Glutamatergic neuron (in vitro differentiated cells): ENCODE measurements around the gene ZNF469. TPM values are rescaled to one million over a fixed set of nuclear protein-coding genes. Genes with fewer than 3 reads are reported as not detected.
A peak's percentile ranks its signal among the peaks of the same experiment; 100 is the strongest.

ENCODE experiments used
- DNase-seq: peaks from one replicate; pipeline ENCODE4 v3.0.0; 2022
- H3K27ac Mint-ChIP-seq: one replicate; pipeline ENCODE4 v1.8.0; 2020; ENCODE audit warnings: mild to moderate bottlenecking, mixed read lengths, inconsistent platforms; ENCODE audit not compliant: unreplicated experiment
- H3K27me3 Mint-ChIP-seq: one replicate; pipeline ENCODE4 v1.8.0; 2020; ENCODE audit warnings: mild to moderate bottlenecking, moderate library complexity, mixed read lengths, inconsistent platforms; ENCODE audit not compliant: unreplicated experiment
- H3K36me3 Mint-ChIP-seq: one replicate; pipeline ENCODE4 v1.8.0; 2020; ENCODE audit warnings: mild to moderate bottlenecking, mixed read lengths, inconsistent platforms; ENCODE audit not compliant: unreplicated experiment
- H3K4me1 Mint-ChIP-seq: one replicate; pipeline ENCODE4 v1.8.0; 2020; ENCODE audit warnings: mild to moderate bottlenecking, low read depth, mixed read lengths, inconsistent platforms; ENCODE audit not compliant: unreplicated experiment
- H3K4me3 Mint-ChIP-seq: one replicate; pipeline ENCODE4 v1.8.0; 2020; ENCODE audit warnings: mild to moderate bottlenecking, mixed read lengths, inconsistent platforms; ENCODE audit not compliant: unreplicated experiment
- H3K9me3 Mint-ChIP-seq: one replicate; pipeline ENCODE4 v1.8.0; 2020; ENCODE audit warnings: mild to moderate bottlenecking, moderate library complexity, mixed read lengths, inconsistent platforms; ENCODE audit not compliant: unreplicated experiment
- CTCF ChIP-seq: fragments of 200-600 bp; sonication (generic); IDR thresholded peaks from one replicate; pipeline ENCODE4 v1.5.0; 2021; ENCODE audit not compliant: partially characterized antibody, unreplicated experiment
- total RNA-seq: library from RNA; stranded (reverse); fragmentation: NEBNext Ultra II Directional; extraction: Animal tissue kit (Norgen Biotek cat#: 25700); gene quantifications from one replicate; pipeline ENCODE4 v1.2.1, GENCODE V29; 2021; ENCODE audit not compliant: unreplicated experiment

Gene ZNF469
- total RNA-seq, 1 donor from 2014 or later = 0.56 TPM

- no peak overlapping the region for H3K27ac Mint-ChIP-seq
- no peak for TF ChIP-seq CTCF
- H3K9me3 Mint-ChIP-seq = peaks cover 6% of the 10 kb centered on the region
- H3K4me3 Mint-ChIP-seq = no peak overlapping the region
- DNase-seq = peak; percentile 19
- H3K36me3 Mint-ChIP-seq = peaks cover 5% of the 10 kb centered on the region
- H3K4me1 Mint-ChIP-seq = peaks cover 5% of the 10 kb centered on the region
- H3K27me3 Mint-ChIP-seq = peaks cover 9% of the 10 kb centered on the region
Observed at GRCh38 chr16:88348377-88349152, 34.2 kb upstream of the ZNF469 start.

- Mint-ChIP-seq H3K4me3 (no peak overlapping the region), H3K4me1 (peaks cover 5% of the 10 kb centered on the region), H3K27me3 (peaks cover 7% of the 10 kb centered on the region), H3K36me3 (no peaks in the 10 kb centered on the region), H3K27ac (peak overlapping the region; percentile 33), H3K9me3 (peaks cover 3% of the 10 kb centered on the region)
- DNase-seq = no peak
- TF ChIP-seq CTCF = no peak
Observed at GRCh38 chr16:88349153-88349902, 33.4 kb upstream of the ZNF469 start.

- Mint-ChIP-seq H3K27me3 (peaks cover 7% of the 10 kb centered on the region), H3K4me3 (no peak overlapping the region), H3K27ac (peak overlapping the region; percentile 33)
Observed at GRCh38 chr16:88349903-88350900, 32.6 kb upstream of the ZNF469 start.

GRCh38 chr16:88350922-88351321 is 31.8 kb upstream of the ZNF469 start:
- peak; percentile 10 for DNase-seq
- no peak overlapping the region for H3K27ac Mint-ChIP-seq
- H3K36me3 Mint-ChIP-seq = no peaks in the 10 kb centered on the region
- H3K27me3 Mint-ChIP-seq = peaks cover 7% of the 10 kb centered on the region
- peaks cover 5% of the 10 kb centered on the region for H3K9me3 Mint-ChIP-seq
- H3K4me1 Mint-ChIP-seq = peaks cover 5% of the 10 kb centered on the region
- H3K4me3 Mint-ChIP-seq = no peak overlapping the region
- TF ChIP-seq CTCF = no peak

More at GRCh38 chr16:88349903-88350900, 32.6 kb upstream of the ZNF469 start:
- Mint-ChIP-seq H3K4me1 (peaks cover 5% of the 10 kb centered on the region), H3K9me3 (peaks cover 5% of the 10 kb centered on the region), H3K36me3 (no peaks in the 10 kb centered on the region)
- peak; percentile 18 for DNase-seq
- no peak for TF ChIP-seq CTCF
